DND-41 (cell line): ENCODE data around the gene DYNLT1.
"Not testable (repeated sequence)": the region's sequence is repeated elsewhere in the genome, so short reads cannot be mapped to it uniquely, and the experiment has no call there.

Source experiments
- ATAC-seq: fragments of 200-7000 bp; cut with Tn5 transposase; 3 replicates; pipeline ENCODE4 v1.9.1; 2021; ENCODE audit warnings: low read depth; ENCODE audit not compliant: insufficient read depth
- DNase-seq: peaks from one replicate; pipeline ENCODE4 v3.0.0-alpha.2; 2020
- H2AFZ ChIP-seq: 2 replicates; pipeline ENCODE4 v1.6.0; 2012; ENCODE audit warnings: low read depth, low read length
- H3K27ac ChIP-seq: 2 replicates; pipeline ENCODE4 v1.5.1; 2012; ENCODE audit warnings: low read length, inconsistent platforms
- H3K27me3 ChIP-seq: fragments of 200-600 bp; sonication (generic); 2 replicates; pipeline ENCODE4 v1.6.0; 2012; ENCODE audit warnings: low read length, mild to moderate bottlenecking, inconsistent platforms; ENCODE audit not compliant: insufficient read depth, poor library complexity
- H3K36me3 ChIP-seq: 2 replicates; pipeline ENCODE4 v1.5.1; 2012; ENCODE audit warnings: low read length, inconsistent platforms; ENCODE audit not compliant: insufficient read depth
- H3K4me1 ChIP-seq: 2 replicates; pipeline ENCODE4 v1.5.1; 2012; ENCODE audit warnings: mild to moderate bottlenecking, low read length; ENCODE audit not compliant: insufficient read depth
- H3K4me2 ChIP-seq: 2 replicates; pipeline ENCODE4 v1.6.0; 2012; ENCODE audit warnings: mild to moderate bottlenecking, moderate library complexity, low read length, inconsistent platforms; ENCODE audit not compliant: insufficient read depth
- H3K4me3 ChIP-seq, 2 experiments: fragments of 200-600 bp in 1 of 2; shearing (Covaris generic) in 1 of 2; 2 replicates each; pipeline ENCODE4 v1.5.1; 2012 to 2016; ENCODE audit warnings: inconsistent platforms in 2 of 2, low read length in 2 of 2, mild to moderate bottlenecking in 2 of 2, low read depth in 1 of 2, moderate library complexity in 1 of 2
- H3K79me2 ChIP-seq: 2 replicates; pipeline ENCODE4 v1.6.0; 2012; ENCODE audit warnings: low read length, inconsistent platforms; ENCODE audit not compliant: insufficient read depth
- H3K9ac ChIP-seq: 2 replicates; pipeline ENCODE4 v1.6.0; 2012; ENCODE audit warnings: low read depth, mild to moderate bottlenecking, inconsistent platforms, low read length, moderate library complexity
- H3K9me3 ChIP-seq: 2 replicates; pipeline ENCODE4 v1.5.1; 2012; ENCODE audit warnings: low read length, moderate library complexity, mild to moderate bottlenecking, inconsistent platforms; ENCODE audit not compliant: insufficient read depth, severe bottlenecking
- H4K20me1 ChIP-seq: 2 replicates; pipeline ENCODE4 v1.6.0; 2012; ENCODE audit warnings: low read length; ENCODE audit not compliant: insufficient read depth
- EZH2 ChIP-seq: IDR thresholded peaks from 3 replicates; pipeline ENCODE4 v1.6.1; 2012; ENCODE audit warnings: borderline replicate concordance, low read depth, mild to moderate bottlenecking, moderate library complexity, low read length, inconsistent platforms; ENCODE audit not compliant: severe bottlenecking
- TF ChIP-seq, protein P1 (sequence below): IDR thresholded peaks from 2 replicates; pipeline ENCODE4 v1.5.1; 2012; ENCODE audit warnings: borderline replicate concordance, low read length, moderate library complexity, mild to moderate bottlenecking; ENCODE audit not compliant: poor library complexity, severe bottlenecking; ENCODE audit errors: extremely low read depth

DYNLT1 gene

DNA sequence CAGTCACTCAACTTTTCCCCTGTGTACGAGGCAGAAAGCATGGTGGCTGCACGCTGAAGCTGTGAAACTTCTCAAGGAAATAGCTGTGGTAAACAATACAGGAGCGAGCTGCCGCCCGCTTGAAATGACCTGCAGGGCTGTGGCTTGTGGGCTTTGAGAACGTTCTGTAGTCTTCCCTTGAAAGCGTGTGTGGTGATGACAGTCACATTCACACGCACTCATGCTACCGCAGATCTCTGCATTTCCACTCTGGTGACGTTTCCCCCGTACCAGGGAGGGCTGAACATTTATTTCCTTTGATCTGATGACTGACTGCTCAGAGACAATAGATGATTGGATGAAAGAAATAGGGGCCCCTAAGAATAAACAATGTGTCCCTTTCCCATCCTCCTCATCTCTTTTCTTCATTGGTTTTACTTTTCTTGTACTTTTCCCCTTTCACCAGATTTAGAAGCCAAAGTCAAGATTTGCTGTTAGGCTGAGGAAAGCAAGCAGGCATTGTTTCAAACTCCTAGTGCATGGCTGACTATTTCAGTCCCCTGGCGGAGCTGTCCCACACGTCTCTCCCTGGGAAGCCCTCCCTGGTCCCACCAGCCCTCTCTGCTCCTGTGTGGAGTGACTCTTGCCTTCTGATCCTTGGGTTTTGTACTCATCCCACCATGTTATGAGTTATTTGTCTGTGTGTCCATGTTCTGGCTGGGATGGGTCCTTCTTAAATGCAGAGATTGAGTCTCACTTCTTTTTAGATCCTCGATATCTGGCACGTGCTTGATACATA is 9.2 kb upstream of the DYNLT1 start:
- Histone ChIP-seq H3K36me3 (no peaks in the 10 kb centered on the region), H3K79me2 (no peaks in the 10 kb centered on the region), H3K9me3 (no peaks in the 10 kb centered on the region), H3K4me3 (peak overlapping the region in 1 of 2 experiments; percentile 42; a peak in 2 of 4 replicates), H4K20me1 (no peaks in the 10 kb centered on the region; the same call in 1 of the 2 replicates), H2AFZ (peak overlapping the region; percentile 48; the same call in 1 of the 2 replicates), H3K27ac (peak overlapping the region; percentile 3; the same call in 1 of the 2 replicates), H3K9ac (no peak overlapping the region), H3K4me2 (peak overlapping the region; percentile 66), H3K4me1 (peaks cover 35% of the 10 kb centered on the region), H3K27me3 (peaks cover 13% of the 10 kb centered on the region)
- TF ChIP-seq, protein P1, sequence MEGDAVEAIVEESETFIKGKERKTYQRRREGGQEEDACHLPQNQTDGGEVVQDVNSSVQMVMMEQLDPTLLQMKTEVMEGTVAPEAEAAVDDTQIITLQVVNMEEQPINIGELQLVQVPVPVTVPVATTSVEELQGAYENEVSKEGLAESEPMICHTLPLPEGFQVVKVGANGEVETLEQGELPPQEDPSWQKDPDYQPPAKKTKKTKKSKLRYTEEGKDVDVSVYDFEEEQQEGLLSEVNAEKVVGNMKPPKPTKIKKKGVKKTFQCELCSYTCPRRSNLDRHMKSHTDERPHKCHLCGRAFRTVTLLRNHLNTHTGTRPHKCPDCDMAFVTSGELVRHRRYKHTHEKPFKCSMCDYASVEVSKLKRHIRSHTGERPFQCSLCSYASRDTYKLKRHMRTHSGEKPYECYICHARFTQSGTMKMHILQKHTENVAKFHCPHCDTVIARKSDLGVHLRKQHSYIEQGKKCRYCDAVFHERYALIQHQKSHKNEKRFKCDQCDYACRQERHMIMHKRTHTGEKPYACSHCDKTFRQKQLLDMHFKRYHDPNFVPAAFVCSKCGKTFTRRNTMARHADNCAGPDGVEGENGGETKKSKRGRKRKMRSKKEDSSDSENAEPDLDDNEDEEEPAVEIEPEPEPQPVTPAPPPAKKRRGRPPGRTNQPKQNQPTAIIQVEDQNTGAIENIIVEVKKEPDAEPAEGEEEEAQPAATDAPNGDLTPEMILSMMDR = no peak
- TF ChIP-seq EZH2 = no peak
- ATAC-seq (peak; percentile 97), DNase-seq (peak; percentile 87)

DNA sequence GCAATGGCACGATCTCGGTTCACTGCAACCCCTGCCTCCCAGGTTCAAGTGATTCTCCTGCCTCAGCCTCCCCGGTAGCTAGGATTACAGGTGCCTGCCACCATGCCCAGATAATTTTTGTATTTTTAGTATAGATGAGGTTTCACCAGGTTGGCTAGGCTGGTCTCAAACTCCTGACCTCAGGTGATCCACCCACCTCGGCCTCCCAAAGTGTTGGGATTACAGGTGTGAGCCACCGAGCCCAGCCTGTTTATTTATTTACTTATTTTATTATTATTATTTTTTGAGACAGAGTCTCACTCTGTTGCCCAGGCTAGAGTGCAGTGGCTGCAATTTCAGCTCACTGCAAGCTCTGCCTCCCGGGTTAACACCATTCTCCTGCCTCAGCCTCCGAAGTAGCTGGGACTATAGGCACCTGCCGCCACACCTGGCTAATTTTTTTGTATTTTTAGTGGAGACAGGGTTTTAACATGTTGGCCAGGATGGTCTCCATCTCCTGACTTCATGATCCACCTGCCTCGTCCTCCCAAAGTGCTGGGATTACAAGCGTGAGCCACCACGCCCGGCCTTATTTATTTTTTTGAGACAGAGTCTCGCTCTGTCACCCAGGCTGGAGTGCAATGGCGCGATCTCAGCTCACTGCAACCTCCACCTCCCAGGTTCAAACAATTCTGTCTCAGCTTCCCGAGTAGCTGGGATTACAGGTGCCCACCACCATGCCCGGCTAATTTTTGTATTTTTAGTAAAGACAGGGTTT is 7.6 kb upstream of the DYNLT1 start:
- not testable (repeated sequence) for H2AFZ ChIP-seq, DNase-seq, H4K20me1 ChIP-seq, H3K36me3 ChIP-seq, ATAC-seq, H3K9ac ChIP-seq, H3K79me2 ChIP-seq, H3K4me3 ChIP-seq, H3K4me2 ChIP-seq, H3K9me3 ChIP-seq, H3K27ac ChIP-seq
- Histone ChIP-seq H3K4me1 (peaks cover 35% of the 10 kb centered on the region), H3K27me3 (peaks cover 15% of the 10 kb centered on the region)

DNA sequence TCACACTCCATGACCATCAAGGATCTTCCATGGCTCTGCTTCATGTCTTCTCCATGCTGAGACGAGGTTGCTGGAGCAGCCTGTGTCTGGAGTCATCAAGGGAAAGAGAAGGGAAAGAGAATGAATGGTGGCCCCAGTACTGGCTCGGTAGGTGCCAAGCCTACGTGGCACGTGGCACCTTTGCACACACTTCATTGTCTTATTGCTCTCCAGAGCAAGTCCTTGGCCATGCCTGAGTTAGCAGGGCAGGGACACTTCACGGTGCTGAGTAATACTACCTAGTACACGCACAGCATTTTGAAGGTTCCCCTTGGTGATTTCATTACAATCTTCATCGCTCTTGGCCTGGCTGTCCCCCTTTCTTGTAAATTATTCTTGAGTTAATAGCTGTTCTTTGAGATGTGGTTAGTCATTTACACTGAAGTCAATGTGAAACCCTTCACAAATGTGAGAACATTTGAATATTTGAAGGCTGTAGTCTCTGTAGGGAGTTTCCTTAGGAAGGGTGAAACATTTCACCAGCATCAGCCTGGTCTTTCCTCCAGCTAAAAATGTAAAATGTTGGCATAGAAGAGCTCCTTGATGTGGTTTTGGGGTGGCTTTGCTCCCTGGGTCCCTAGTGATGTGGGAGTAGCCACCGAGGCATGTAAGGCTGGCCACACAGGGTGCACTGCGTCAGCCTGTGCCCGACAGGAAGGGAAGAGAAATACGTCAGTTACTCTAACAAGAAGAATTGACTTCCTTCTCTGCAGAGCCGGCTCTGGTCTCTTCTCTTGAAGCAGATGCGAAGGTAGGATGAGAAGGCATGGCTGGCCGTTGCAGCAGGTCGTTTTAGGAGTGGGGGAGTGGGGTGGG is 5.0 kb upstream of the DYNLT1 start, which contains the start of gene SYTL3:
SYTL3 (plus strand) TSS at position 766 of the 855 bp plus-strand sequence. CDS start 13,215 bp downstream, outside the sequence.
- no peak within 1 kb of the TSS for H3K9ac ChIP-seq
- H4K20me1 ChIP-seq = no peaks in the 10 kb centered on the region; the same call in 1 of the 2 replicates
- peaks cover 39% of the 10 kb centered on the region for H3K4me1 ChIP-seq
- no peaks in the 10 kb centered on the region for H3K79me2 ChIP-seq
- H3K36me3 ChIP-seq = no peaks in the 10 kb centered on the region
- no peak within 1 kb of the TSS for H3K4me3 ChIP-seq
- ATAC-seq (peak; percentile 29), DNase-seq (peak; percentile 50)
- peaks cover 24% of the 10 kb centered on the region for H3K27me3 ChIP-seq
- no peak within 1 kb of the TSS for H3K27ac ChIP-seq
- no peak within 1 kb of the TSS for H2AFZ ChIP-seq
- TF ChIP-seq EZH2 = no peak
- TF ChIP-seq, protein P1 = no peak
- no peaks in the 10 kb centered on the region for H3K9me3 ChIP-seq
- H3K4me2 ChIP-seq = peak within 1 kb of the TSS; percentile 38
